Endothelial cell of umbilical vein (primary cell): ENCODE measurements around the gene CXCL14. TPM values are rescaled to one million over a fixed set of nuclear protein-coding genes. Genes with fewer than 3 reads are reported as not detected.

Experiments used
- BruUV-seq: library from RNA; stranded (reverse); fragments of 400-500 nt; replicated peaks from 2 replicates; lab custom pipeline; 2021; lab: Mats Ljungman, UMichigan
- CTCF ChIA-PET: fragments of 300-600, 350-600 bp; sonication (Branson Sonifier 250); formaldehyde crosslinking; loops from one replicate; lab custom pipeline; 2021; ENCODE audit warnings: antibody characterized with exemption, inconsistent platforms; lab: Charles Lee
- POLR2A ChIA-PET: fragments of 300-600, 350-600 bp; sonication (Branson Sonifier 250); formaldehyde crosslinking; loops from one replicate; lab custom pipeline; 2021; ENCODE audit warnings: antibody characterized with exemption, inconsistent platforms; lab: Charles Lee
- DNase-seq: peaks from one replicate; pipeline ENCODE4 v3.0.0-alpha.2; 2011; ENCODE audit warnings: low read depth, low spot score
- FAIRE-seq: peaks from 2 replicates; lab custom pipeline; 2011; peaks lifted over from hg19 to GRCh38; lab: Jason Lieb, UNC
- H2AFZ ChIP-seq: 2 replicates; pipeline ENCODE4 v1.6.0; 2012; ENCODE audit warnings: low read depth, low read length, control low read depth, inconsistent platforms
- H3K27ac ChIP-seq: 2 replicates; pipeline ENCODE4 v1.5.1; 2011; ENCODE audit warnings: low read depth, mild to moderate bottlenecking, control low read depth, low read length, moderate library complexity; ENCODE audit not compliant: insufficient read depth
- H3K27me3 ChIP-seq, 2 experiments: 2 replicates each; pipeline versions ENCODE4 v1.6.0 to v1.6.1; 2011; ENCODE audit warnings: low read length in 2 of 2, mixed read lengths in 1 of 2; ENCODE audit not compliant: control insufficient read depth in 2 of 2, insufficient read depth in 2 of 2
- H3K36me3 ChIP-seq, 2 experiments: 2 replicates in 1 of 2; 3 replicates in 1 of 2; pipeline ENCODE4 v1.5.1; 2011; ENCODE audit warnings: low read length in 2 of 2, mild to moderate bottlenecking in 1 of 2, moderate library complexity in 1 of 2; ENCODE audit not compliant: control insufficient read depth in 2 of 2, insufficient read depth in 2 of 2; ENCODE audit errors: extremely low read depth in 1 of 2
- H3K4me1 ChIP-seq: 3 replicates; pipeline ENCODE4 v1.5.1; 2011; ENCODE audit warnings: mild to moderate bottlenecking, low read length; ENCODE audit not compliant: control insufficient read depth, insufficient read depth; ENCODE audit errors: extremely low read depth
- H3K4me2 ChIP-seq: 2 replicates; pipeline ENCODE4 v1.6.1; 2011; ENCODE audit warnings: low read length, control low read depth, mixed read lengths; ENCODE audit not compliant: insufficient read depth
- H3K4me3 ChIP-seq, 3 experiments: fragments of 200-600 bp in 1 of 3; sonication (generic), shearing (Covaris generic) in 1 of 3; replicated peaks in 1 of 3; 2 replicates each; pipeline ENCODE4 v1.5.1; 2011 to 2016; ENCODE audit warnings: control low read depth in 3 of 3, low read length in 3 of 3, mild to moderate bottlenecking in 2 of 3, inconsistent platforms in 1 of 3, low read depth in 1 of 3, moderate library complexity in 1 of 3; ENCODE audit not compliant: insufficient read depth in 1 of 3
- H3K79me2 ChIP-seq: 2 replicates; pipeline ENCODE4 v1.6.0; 2012; ENCODE audit warnings: low read length, inconsistent platforms; ENCODE audit not compliant: control insufficient read depth, insufficient read depth
- H3K9ac ChIP-seq: replicated peaks from 2 replicates; pipeline ENCODE3; 2011; ENCODE audit warnings: low read length, control low read depth; ENCODE audit not compliant: insufficient read depth; ENCODE audit errors: extremely low read depth
- H3K9me1 ChIP-seq: replicated peaks from 3 replicates; pipeline ENCODE4 v1.6.0; 2011; ENCODE audit warnings: mild to moderate bottlenecking, low read length; ENCODE audit not compliant: control insufficient read depth, insufficient read depth; ENCODE audit errors: extremely low read depth
- H3K9me3 ChIP-seq: replicated peaks from 2 replicates; pipeline ENCODE4 v1.5.1; 2012; ENCODE audit warnings: low read length, inconsistent platforms; ENCODE audit not compliant: control insufficient read depth, insufficient read depth
- H4K20me1 ChIP-seq: replicated peaks from 2 replicates; pipeline ENCODE3; 2011; ENCODE audit warnings: mild to moderate bottlenecking, low read length; ENCODE audit not compliant: control insufficient read depth, insufficient read depth; ENCODE audit errors: extremely low read depth
- EZH2 ChIP-seq: IDR thresholded peaks from 2 replicates; pipeline ENCODE4 v1.6.1; 2012; ENCODE audit warnings: borderline replicate concordance, low read depth, mild to moderate bottlenecking, moderate library complexity, low read length, inconsistent platforms; ENCODE audit not compliant: severe bottlenecking
- FOS ChIP-seq: IDR thresholded peaks from 2 replicates; pipeline ENCODE4 v1.6.1; 2011; ENCODE audit warnings: mild to moderate bottlenecking, low read length, moderate library complexity, borderline replicate concordance; ENCODE audit not compliant: insufficient read depth
- GATA2 ChIP-seq: IDR thresholded peaks from 2 replicates; pipeline ENCODE4 v1.7.0; 2011; ENCODE audit warnings: low read depth, mild to moderate bottlenecking, moderate library complexity, mixed read lengths, low read length; ENCODE audit not compliant: insufficient read length, insufficient read depth
- JUN ChIP-seq: IDR thresholded peaks from 2 replicates; pipeline ENCODE4 v1.6.1; 2011; ENCODE audit warnings: borderline replicate concordance, low read depth; ENCODE audit not compliant: insufficient read length, insufficient read depth
- MYC ChIP-seq: IDR thresholded peaks from one replicate; pipeline ENCODE4 v1.6.1; 2011; ENCODE audit warnings: mild to moderate bottlenecking, low read depth, low read length
- POLR2A ChIP-seq: IDR thresholded peaks from 2 replicates; pipeline ENCODE4 v1.6.1; 2012; ENCODE audit warnings: low read depth, mild to moderate bottlenecking, control low read depth, low read length
- POLR2AphosphoS5 ChIP-seq: IDR thresholded peaks from 2 replicates; pipeline ENCODE4 v1.6.1; 2012; ENCODE audit warnings: low read depth, mild to moderate bottlenecking, control low read depth, low read length, moderate library complexity; ENCODE audit not compliant: insufficient read depth
- dilution Hi-C: fragments of 300-500 bp; cut with MboI; formaldehyde crosslinking; loops from one replicate; pipeline ENCODE4 v1.15.0; 2019; ENCODE audit warnings: low sequenced_read_pairs; ENCODE audit not compliant: extremely low pct_ligation_motif_present
- intact Hi-C: fragments of 100-400 bp; cut with micrococcal nuclease; formaldehyde crosslinking; loops from one replicate; pipeline ENCODE4 v1.10.0; 2022
- polyA plus RNA-seq, 4 experiments: library from polyadenylated mRNA; depleted of rRNA in 3 of 4; stranded (reverse) in 3 of 4; unstranded in 1 of 4; fragments of >200 nt; gene quantifications; 2 replicates each; pipeline versions ENCODE4 v1.2.1 to v1.2.3, GENCODE V29; 2011 to 2012; ENCODE audit warnings: missing spikeins in 1 of 4
- total RNA-seq: library from RNA; stranded (reverse); gene quantifications from 2 replicates; pipeline ENCODE4 v1.2.3, GENCODE V29; 2021
- TF ChIP-seq, protein P1 (sequence below): IDR thresholded peaks from 2 replicates; pipeline ENCODE4 v1.6.1; 2011; ENCODE audit not compliant: insufficient read depth, insufficient read length
- TF ChIP-seq, protein P2 (sequence below), 2 donors: IDR thresholded peaks; 1 replicate in 1 of 2; 2 replicates in 1 of 2; pipeline ENCODE4 v1.5.1; 2011; ENCODE audit warnings: low read length in 2 of 2, mild to moderate bottlenecking in 2 of 2, moderate library complexity in 2 of 2, control low read depth in 1 of 2, inconsistent platforms in 1 of 2, low read depth in 1 of 2; ENCODE audit not compliant: insufficient read depth in 1 of 2; ENCODE audit errors: extremely low read depth in 1 of 2

The CXCL14 gene
- total and polyA plus RNA-seq, 2 donors (not counting 3 experiments of a cell fraction or from before 2014, with no cell fraction given), result not detected

DNA sequence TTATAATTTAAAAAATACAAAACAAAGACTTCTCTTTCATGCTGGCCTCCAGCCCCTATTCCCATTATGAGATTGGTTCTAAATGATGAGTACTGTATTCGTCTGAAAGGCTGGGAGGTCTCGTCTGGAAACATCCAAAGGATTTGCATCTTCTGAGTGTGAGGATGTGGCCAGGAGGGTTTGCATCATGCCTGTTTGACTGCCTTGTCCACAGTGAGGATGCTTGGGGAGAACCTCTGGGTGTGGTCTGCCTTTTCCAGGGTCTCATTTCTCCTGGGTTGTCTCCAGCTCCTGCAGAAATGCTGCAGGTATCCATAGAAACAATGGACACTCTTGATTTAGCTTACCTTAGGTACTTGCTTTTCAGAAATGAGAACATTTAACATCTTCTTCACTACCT is 26.4 kb upstream of the CXCL14 start:
- DNase-seq (no peak), FAIRE-seq (no peak)
- Histone ChIP-seq H3K4me3 (no peak overlapping the region), H4K20me1 (no peaks in the 10 kb centered on the region), H3K4me1 (no peaks in the 10 kb centered on the region), H3K36me3 (no peaks in the 10 kb centered on the region), H3K9me3 (no peaks in the 10 kb centered on the region), H3K9ac (no peak overlapping the region), H3K79me2 (no peaks in the 10 kb centered on the region), H3K4me2 (no peak overlapping the region), H3K9me1 (no peaks in the 10 kb centered on the region), H3K27ac (no peak overlapping the region), H2AFZ (no peak overlapping the region), H3K27me3 (peaks cover 0 to 3% of the 10 kb centered on the region in 2 experiments)
- BruUV-seq, result no TSS peak
- CTCF ChIA-PET, result no interaction called here
- dilution Hi-C loops (no loop called here), intact Hi-C loops (no loop called here)
- TF ChIP-seq POLR2A (no peak), POLR2AphosphoS5 (no peak), JUN (no peak), EZH2 (no peak), GATA2 (no peak), MYC (no peak), FOS (no peak)
- TF ChIP-seq, protein P1, sequence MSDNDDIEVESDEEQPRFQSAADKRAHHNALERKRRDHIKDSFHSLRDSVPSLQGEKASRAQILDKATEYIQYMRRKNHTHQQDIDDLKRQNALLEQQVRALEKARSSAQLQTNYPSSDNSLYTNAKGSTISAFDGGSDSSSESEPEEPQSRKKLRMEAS, result no peak
- TF ChIP-seq, protein P2, sequence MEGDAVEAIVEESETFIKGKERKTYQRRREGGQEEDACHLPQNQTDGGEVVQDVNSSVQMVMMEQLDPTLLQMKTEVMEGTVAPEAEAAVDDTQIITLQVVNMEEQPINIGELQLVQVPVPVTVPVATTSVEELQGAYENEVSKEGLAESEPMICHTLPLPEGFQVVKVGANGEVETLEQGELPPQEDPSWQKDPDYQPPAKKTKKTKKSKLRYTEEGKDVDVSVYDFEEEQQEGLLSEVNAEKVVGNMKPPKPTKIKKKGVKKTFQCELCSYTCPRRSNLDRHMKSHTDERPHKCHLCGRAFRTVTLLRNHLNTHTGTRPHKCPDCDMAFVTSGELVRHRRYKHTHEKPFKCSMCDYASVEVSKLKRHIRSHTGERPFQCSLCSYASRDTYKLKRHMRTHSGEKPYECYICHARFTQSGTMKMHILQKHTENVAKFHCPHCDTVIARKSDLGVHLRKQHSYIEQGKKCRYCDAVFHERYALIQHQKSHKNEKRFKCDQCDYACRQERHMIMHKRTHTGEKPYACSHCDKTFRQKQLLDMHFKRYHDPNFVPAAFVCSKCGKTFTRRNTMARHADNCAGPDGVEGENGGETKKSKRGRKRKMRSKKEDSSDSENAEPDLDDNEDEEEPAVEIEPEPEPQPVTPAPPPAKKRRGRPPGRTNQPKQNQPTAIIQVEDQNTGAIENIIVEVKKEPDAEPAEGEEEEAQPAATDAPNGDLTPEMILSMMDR (IDR thresholded peaks at IDR 0.05; ENCODE audit: extremely low read depth in 1 of 2, insufficient read depth in 1 of 2, low read depth in 1 of 2, low read length in 2 of 2), result no peak
- POLR2A ChIA-PET, result no interaction called here
